ENCODE results near the gene CLTCL1.

- no peak for TF ChIP-seq TFAP4 (CRISPR knock-in tag; IDR thresholded peaks at IDR 0.05; ENCODE audit: borderline replicate concordance)
- no peak for TF ChIP-seq CBFB (CRISPR knock-in tag; IDR thresholded peaks at IDR 0.05)
Observed at GRCh38 chr22:19194766-19195536, 96.6 kb downstream of the CLTCL1 start.
